Motor neuron (in vitro differentiated cells): Measurements from ENCODE around the gene RHBDF2. TPM values are rescaled to one million over a fixed set of nuclear protein-coding genes. Genes with fewer than 3 reads are reported as not detected.

Experiments used
- ATAC-seq, 8 experiments: fragments of 200-7000 bp; cut with Tn5 transposase; replicated peaks in 6 of 8; 2 replicates each; pipeline ENCODE4 v1.8.0; 2021; ENCODE audit warnings: mild to moderate bottlenecking in 8 of 8, moderate library complexity in 8 of 8
- H3K27ac ChIP-seq, 2 donors: fragments of 250-450 bp; sonication (Bioruptor Pico); 2 replicates each; pipeline ENCODE4 v1.9.0; 2021; ENCODE audit warnings: antibody characterized with exemption in 2 of 2, mild to moderate bottlenecking in 2 of 2, moderate library complexity in 1 of 2
- H3K4me1 ChIP-seq, 2 donors: fragments of 250-450 bp; sonication (Bioruptor Pico); replicated peaks in 1 of 2; 2 replicates each; pipeline ENCODE4 v1.6.1; 2021; ENCODE audit warnings: antibody characterized with exemption in 2 of 2, mild to moderate bottlenecking in 2 of 2, moderate library complexity in 1 of 2
- H3K4me3 ChIP-seq, 5 donors: fragments of 250-450 bp; sonication (Bioruptor Pico); 2 replicates each; pipeline ENCODE4 v1.9.0; 2021; ENCODE audit warnings: antibody characterized with exemption in 5 of 5, mild to moderate bottlenecking in 5 of 5, moderate library complexity in 4 of 5
- WGBS, 10 experiments: fragments of 450-650 bp; shearing (Covaris generic); methylation state at CpG; one replicate each; pipeline ENCODE4 v1.0.0; 2022; 5-methylcytosine and 5-hydroxymethylcytosine counted together
- in situ Hi-C, 9 experiments: fragments of 400-800 bp; cut with MboI; loops; one replicate each; pipeline ENCODE4 v1.15.0; 2021; ENCODE audit warnings: low sequenced_read_pairs in 9 of 9, low pct_unique_long_range_greater_than_20kb in 2 of 9; ENCODE audit not compliant: unreplicated experiment in 9 of 9
- total RNA-seq, 8 experiments: library from RNA; unstranded; fragments of 300-600 nt; gene quantifications; 2 replicates each; pipeline versions ENCODE4 v1.2.3 to v1.2.4, GENCODE V29; 2022

RHBDF2 gene
- total RNA-seq, 8 experiments from 2014 or later = 0.78 to 17.3 (median 2.8) TPM

DNA sequence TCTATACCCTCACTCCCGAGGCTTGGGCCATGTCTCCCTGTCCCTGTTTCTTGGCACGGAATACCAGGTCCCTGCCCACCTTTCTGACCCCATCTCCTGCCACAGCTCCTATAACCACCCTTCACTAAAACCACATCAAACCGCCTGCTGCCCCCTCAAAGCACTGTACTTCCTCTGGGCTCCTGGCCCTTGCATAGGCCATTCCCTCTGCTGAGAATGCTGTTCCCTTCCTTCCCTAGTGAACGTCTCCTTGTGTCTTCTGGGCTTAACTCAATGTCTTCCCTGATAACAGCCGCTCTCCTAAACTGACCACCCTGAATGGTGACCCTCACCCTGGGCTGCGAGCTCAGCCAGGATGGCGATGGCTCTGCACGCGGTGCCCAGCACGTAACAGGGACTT is 23.1 kb downstream of the RHBDF2 start:
- peaks cover 11 to 13% of the 10 kb centered on the region in 2 donors for H3K4me1 ChIP-seq
- no peak for ATAC-seq
- in situ Hi-C loops = no loop called here
- 77 to 100% (median 97%) methylated on average over 1 to 7 of the region's 10 CpGs; no CpG with 5 or more reads in 3 of the 10 experiments for WGBS, 10 experiments
- H3K27ac ChIP-seq = no peak overlapping the region
- no peak overlapping the region for H3K4me3 ChIP-seq

DNA sequence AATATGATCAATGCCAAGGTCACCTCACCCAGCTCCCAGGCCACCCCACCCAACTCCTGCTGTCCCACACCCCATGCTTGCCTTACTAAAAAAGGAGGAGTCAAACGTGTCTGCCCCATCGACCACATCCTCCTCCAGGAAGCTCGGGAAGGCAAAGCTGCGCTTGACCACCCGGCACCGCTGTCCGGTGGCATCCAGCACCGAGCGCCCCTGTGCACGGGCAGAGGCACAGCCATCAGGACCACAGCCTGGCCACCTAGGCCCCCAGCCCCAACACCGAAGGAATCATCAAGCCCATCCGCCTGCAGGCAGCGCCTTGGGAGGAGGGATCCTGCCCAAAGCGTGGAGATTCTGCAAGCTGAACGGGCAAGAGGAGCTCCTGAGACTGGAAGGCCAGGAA is 23.6 kb downstream of the RHBDF2 start:
- H3K4me1 ChIP-seq = peaks cover 11 to 13% of the 10 kb centered on the region in 2 donors
- no peak for ATAC-seq
- H3K4me3 ChIP-seq = no peak overlapping the region
- in situ Hi-C loops = no loop called here
- H3K27ac ChIP-seq = no peak overlapping the region
- WGBS, 10 experiments = 17 to 89% (median 73%) methylated on average over 1 to 7 of the region's 15 CpGs; no CpG with 5 or more reads in 4 of the 10 experiments

DNA sequence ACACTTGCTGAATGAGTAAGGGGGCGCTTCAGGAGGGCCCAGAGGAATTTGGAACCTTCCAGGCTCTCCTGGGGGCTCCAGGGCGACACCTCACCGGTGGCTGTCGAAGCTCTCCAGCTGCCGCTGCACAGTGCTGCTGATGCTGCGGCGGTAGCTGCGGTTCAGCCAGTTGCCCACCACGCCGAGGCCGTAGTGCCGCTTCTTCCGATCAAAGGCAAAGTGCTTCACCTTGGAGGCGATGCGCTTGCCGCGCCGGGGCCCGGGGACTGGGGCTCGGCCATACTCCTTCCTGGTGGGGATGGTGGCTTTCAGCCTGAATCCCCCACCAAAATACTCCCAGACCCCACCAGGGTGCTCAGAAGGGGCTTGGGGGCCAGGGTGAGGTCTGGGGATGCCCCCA is 24.5 kb downstream of the RHBDF2 start:
- no peak overlapping the region for H3K27ac ChIP-seq
- H3K4me1 ChIP-seq = peaks cover 11 to 13% of the 10 kb centered on the region in 2 donors
- in situ Hi-C loops = no loop called here
- H3K4me3 ChIP-seq = no peak overlapping the region
- 80 to 100% (median 93%) methylated on average over 1 to 4 of the region's 20 CpGs; no CpG with 5 or more reads in 5 of the 10 experiments for WGBS, 10 experiments
- ATAC-seq = no peak

DNA sequence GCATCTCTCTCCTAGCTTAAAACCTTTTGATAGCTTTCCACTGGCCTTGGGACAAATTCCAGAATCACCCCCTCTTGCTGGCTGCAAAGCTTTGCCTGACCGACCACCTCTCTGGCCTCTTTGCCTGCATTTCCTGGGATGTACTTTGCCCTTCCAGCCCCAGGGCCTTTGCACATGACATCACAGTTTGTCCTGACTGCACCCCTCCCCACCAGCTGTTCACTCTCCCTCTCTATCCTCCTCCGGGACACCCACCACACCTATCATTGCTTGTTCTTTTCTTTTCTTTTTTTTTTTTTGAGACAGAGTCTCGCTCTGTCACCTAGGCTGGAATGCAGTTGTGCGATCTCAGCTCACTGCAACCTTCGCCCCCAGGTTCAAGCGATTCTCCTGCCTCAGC is 25.9 kb downstream of the RHBDF2 start:
- Histone ChIP-seq H3K4me3 (no peak overlapping the region), H3K4me1 (peaks cover 3% of the 10 kb centered on the region in 2 donors), H3K27ac (no peak overlapping the region)
- WGBS, 10 experiments = 60 to 97% (median 93%) methylated on average over 1 to 5 of the region's 6 CpGs; no CpG with 5 or more reads in 1 of the 10 experiments
- ATAC-seq = no peak
- in situ Hi-C loops = no loop called here

DNA sequence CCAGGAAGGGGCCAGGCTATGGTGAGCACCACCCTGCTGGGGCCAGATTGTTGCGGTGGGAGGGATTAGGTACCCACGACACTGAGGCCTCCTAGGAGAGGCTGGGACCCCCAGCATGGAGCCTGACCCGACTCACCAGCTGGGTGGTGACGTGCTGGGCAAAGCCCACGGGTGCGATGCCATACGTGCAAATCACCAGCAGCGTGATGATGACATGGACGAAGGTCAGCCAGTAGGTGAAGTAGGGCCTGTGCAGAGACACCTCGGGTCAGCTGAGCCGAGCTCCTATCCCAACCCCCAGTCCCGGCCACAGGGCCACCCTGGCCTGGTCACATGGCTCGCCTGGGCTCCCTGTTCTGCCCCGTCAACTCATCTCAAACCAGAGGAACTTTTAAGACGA is 26.3 kb downstream of the RHBDF2 start:
- no peak for ATAC-seq
- Histone ChIP-seq H3K27ac (no peak overlapping the region), H3K4me3 (no peak overlapping the region), H3K4me1 (no peaks in the 10 kb centered on the region)
- WGBS, 10 experiments = 73 to 100% (median 94%) methylated on average over 1 to 8 of the region's 15 CpGs; no CpG with 5 or more reads in 5 of the 10 experiments
- in situ Hi-C loops = no loop called here

DNA sequence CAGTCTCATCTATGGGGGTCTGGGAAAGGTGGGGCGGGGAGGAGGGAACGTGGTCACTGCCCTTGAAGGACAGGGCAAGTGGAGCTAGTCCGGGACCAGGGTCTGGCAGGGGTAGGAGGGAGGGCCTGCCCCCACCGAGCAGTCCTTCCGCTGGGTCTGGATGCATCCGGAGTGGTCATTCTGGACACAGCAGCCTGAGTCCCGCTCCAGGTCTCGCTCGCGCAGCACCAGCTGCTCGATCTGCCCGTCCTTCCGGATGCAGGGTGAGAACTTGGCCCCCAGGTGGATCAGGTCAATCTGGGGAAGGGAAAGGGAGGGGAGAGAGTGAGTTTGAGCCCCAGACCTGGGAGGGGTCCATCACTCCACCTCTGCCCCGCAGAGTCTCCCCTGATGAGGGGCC is 27.0 kb downstream of the RHBDF2 start:
- 70 to 100% (median 100%) methylated on average over 1 to 5 of the region's 14 CpGs; no CpG with 5 or more reads in 7 of the 10 experiments for WGBS, 10 experiments
- ATAC-seq = no peak
- Histone ChIP-seq H3K4me1 (no peaks in the 10 kb centered on the region), H3K27ac (no peak overlapping the region), H3K4me3 (no peak overlapping the region)
- in situ Hi-C loops = no loop called here

DNA sequence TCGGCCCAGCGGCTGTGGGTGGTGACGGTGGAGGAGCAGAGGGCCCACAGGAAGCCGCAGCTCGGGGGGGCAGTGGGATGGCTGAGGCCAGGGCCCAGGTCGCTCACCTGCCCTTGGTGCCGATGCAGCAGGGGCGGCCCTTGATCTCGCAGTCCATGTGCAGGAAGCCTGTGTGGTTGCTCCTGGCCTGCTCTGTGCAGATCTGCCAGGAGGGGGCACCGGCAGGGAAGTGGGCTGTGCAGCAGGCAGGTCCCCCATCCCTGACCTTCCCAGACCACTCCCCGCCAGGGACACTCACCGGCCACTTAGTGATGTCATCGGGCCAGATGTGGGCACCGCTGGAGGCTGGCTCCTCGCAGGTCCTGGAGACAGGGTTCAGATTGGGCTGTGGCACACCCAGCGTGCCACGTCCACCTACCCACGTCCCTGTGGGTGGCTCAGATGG is 27.7 kb downstream of the RHBDF2 start:
- ATAC-seq = peak in 5 of 8 experiments; percentile 16 to 62 (median 49)
- Histone ChIP-seq H3K27ac (no peak overlapping the region), H3K4me3 (no peak overlapping the region), H3K4me1 (no peaks in the 10 kb centered on the region)
- in situ Hi-C loops = no loop called here
- WGBS, 10 experiments = 62 to 96% methylated on average over 2 to 4 of the region's 18 CpGs; no CpG with 5 or more reads in 8 of the 10 experiments

DNA sequence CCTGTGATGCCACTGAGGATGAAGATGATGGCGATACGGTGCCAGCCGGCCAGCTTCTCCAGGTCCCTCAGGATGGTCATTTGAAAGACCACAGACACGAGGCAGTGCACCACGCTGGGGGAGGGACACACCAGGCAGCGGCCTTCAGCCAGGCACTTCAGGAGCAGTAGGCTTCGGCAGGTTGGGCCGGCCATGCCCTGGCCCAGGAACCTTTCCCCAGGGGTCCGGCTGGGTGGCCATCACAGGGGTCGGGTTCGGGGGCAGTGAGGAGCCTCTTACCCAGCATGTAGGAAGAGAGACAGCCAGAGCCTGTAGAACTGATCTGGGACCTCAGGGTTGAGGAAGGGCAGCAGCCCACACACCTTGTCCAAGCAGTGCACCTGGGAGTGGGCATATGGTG is 28.5 kb downstream of the RHBDF2 start:
- in situ Hi-C loops = no loop called here
- Histone ChIP-seq H3K27ac (no peak overlapping the region), H3K4me1 (peaks cover under 1 to 1% of the 10 kb centered on the region in 2 donors), H3K4me3 (no peak overlapping the region)
- WGBS, 10 experiments = 80% methylated on average over 1 of the region's 11 CpGs; no CpG with 5 or more reads in 9 of the 10 experiments
- no peak for ATAC-seq

DNA sequence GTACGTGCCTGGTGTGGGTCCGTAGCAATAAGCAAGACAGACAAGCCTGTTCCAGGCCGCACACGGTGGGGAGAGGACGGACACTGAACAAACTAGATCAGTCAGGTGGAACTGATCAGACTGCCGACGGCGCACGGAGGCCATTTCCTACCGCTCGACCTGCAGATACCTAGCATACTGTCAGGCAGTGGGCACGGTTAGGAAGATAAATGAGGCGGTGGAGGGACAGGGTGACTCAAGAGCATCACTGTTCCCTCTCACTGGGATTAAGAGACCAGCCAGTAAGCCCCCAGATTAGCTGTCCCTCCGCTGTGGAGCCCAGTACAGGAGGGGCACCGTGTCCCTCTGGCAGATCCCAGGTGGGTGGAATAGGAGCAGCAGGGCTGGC is 29.0 kb downstream of the RHBDF2 start:
- no peak overlapping the region for H3K27ac ChIP-seq
- H3K4me3 ChIP-seq = no peak overlapping the region
- H3K4me1 ChIP-seq = peaks cover 5 to 6% of the 10 kb centered on the region in 2 donors
- ATAC-seq = no peak
- WGBS, 10 experiments = 60 to 94% (median 87%) methylated on average over 1 to 14 of the region's 15 CpGs; no CpG with 5 or more reads in 2 of the 10 experiments
- in situ Hi-C loops = no loop called here

DNA sequence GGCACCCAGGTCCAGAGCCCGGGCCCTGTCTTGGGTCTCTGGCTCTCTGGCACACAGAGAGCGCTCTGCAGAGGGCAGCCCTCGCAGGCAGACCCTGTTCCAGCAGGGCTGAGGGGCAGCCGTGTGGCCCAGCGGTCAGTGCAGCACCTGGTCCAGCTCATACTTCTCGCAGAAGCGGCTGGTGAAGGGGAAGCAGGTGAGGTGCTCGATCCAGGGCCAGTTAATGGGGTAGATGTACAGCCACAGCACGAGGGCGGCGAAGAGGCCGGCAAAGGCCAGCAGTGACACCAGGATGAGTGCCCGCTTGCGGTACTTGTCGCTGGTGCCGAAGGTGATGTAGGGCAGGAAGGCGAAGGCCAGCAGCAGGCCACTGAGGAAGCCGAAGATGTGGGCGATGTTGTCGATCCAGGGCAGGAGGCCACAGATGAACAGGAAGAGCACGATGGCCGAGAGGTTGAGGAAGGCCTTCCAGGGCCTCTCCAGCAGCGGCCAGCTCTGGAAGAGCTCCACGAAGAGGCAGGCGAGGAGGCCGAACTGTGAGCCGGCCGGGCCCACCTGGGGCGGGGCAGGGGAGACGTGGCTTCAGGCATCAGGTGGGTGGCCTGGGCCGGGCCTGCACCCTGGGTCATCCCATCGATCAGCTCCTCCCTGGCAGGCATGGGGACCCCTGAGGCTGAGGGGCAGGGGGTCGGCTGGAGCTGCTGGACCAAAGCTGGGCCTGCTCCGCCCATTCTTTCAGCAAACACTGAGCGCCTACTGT is 29.5 kb downstream of the RHBDF2 start:
- no peak for ATAC-seq
- peaks cover 7 to 8% of the 10 kb centered on the region in 2 donors for H3K4me1 ChIP-seq
- WGBS, 10 experiments = 80 to 89% (median 80%) methylated on average over 1 to 11 of the region's 35 CpGs; no CpG with 5 or more reads in 5 of the 10 experiments
- no peak overlapping the region for H3K4me3 ChIP-seq
- in situ Hi-C loops = no loop called here
- no peak overlapping the region for H3K27ac ChIP-seq

DNA sequence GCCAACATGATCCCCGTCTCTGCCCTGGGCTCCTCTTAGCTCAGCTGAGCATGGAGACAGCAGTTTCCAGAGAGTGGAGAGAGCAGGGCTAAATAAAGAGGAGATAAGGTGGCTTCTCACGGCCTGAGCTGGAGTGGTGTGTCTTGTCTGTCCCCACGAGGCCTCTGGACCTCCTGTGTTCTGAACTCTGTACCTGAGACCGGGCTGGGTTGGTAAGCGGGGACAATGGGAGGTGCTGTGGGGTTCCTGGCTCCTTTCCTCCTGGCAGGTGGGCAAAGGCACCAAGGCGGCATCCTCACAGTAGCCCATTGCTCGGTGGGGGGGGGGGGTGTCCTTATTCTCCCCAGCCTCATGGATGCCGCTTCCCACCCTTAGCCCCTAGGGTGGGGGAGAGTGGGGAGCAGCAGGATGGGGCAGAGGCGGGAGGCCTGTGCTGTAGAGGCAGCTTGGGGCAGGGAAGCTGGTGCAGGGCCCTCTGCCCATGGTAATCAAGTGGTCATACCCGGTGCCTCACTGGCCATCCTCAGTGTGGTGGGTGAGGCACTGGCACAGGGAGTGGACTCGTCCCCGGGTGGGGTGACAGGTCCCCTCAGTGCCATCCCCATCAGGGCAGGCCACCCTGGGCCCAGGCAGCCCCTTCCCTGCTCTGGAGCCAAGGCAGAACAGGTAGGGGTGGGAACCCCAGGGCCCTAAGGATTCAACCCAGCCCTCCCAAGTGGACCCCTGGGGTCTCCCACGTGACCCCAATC is 31.1 kb downstream of the RHBDF2 start:
- no peak overlapping the region for H3K27ac ChIP-seq
- ATAC-seq = no peak
- in situ Hi-C loops = no loop called here
- whole genome bisulfite sequencing, 10 experiments = 80 to 100% (median 83%) methylated on average over 1 of the region's 13 CpGs; no CpG with 5 or more reads in 7 of the 10 experiments
- H3K4me1 ChIP-seq = peaks cover 8 to 13% of the 10 kb centered on the region in 2 donors
- H3K4me3 ChIP-seq = no peak overlapping the region

DNA sequence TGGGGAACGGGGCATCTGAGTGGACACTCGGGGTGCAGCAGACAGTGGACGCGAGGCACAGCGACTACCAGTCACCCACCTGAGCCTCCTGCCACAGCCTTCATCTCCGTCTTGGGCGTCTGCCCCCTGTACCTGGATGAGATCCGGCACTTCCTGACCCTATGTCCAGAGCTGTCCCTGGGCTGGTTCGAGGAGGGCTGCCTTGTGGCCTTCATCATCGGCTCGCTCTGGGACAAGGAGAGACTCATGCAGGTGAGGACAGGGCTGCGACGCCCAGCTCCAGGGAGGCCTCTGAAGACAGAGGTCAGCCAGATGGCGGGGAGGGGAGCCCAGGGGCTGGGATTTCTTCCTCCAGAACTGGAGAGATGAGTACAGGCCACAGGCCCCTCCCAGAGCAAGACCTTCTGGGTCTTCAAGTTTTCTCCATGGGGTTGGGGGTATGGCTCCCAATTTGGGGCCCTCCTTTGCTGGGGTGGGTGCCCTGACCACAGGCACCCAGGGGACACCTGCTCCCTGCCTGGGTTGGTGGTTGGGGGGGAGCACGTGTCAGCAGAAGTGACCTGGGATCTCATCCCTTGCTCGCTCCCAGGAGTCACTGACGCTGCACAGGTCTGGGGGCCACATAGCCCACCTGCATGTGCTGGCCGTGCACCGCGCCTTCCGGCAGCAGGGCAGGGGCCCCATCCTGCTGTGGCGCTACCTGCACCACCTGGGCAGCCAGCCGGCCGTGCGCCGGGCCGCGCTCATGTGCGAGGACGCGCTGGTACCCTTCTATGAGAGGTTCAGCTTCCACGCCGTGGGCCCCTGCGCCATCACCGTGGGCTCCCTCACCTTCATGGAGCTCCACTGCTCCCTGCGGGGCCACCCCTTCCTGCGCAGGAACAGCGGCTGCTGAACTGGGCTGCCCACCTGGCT is 31.9 kb downstream of the RHBDF2 start:
- WGBS, 10 experiments = 92 to 100% (median 93%) methylated on average over 1 to 11 of the region's 38 CpGs; no CpG with 5 or more reads in 6 of the 10 experiments
- Histone ChIP-seq H3K4me1 (peaks cover 8 to 13% of the 10 kb centered on the region in 2 donors), H3K4me3 (no peak overlapping the region), H3K27ac (no peak overlapping the region)
- ATAC-seq = no peak
- in situ Hi-C loops = no loop called here
